GM18499 (cell line): ENCODE measurements around the gene TCP1.
"Not testable (repeated sequence)": the region's sequence is repeated elsewhere in the genome, so short reads cannot be mapped to it uniquely, and the experiment has no call there.

Experiments used
- ATAC-seq: cut with Tn5 transposase; IDR thresholded peaks from one replicate; pipeline ENCODE4 v1.9.1; 2021; ENCODE audit warnings: moderate number of reproducible peaks; ENCODE audit not compliant: insufficient read depth, unreplicated experiment

Gene TCP1

GRCh38 chr6:159817951-159818739 is 28.7 kb upstream of the TCP1 start:
- no peak for ATAC-seq

- not testable (repeated sequence) for ATAC-seq
These were observed 27.4 kb upstream of the TCP1 start for GRCh38 chr6:159816775-159817174.

DNA sequence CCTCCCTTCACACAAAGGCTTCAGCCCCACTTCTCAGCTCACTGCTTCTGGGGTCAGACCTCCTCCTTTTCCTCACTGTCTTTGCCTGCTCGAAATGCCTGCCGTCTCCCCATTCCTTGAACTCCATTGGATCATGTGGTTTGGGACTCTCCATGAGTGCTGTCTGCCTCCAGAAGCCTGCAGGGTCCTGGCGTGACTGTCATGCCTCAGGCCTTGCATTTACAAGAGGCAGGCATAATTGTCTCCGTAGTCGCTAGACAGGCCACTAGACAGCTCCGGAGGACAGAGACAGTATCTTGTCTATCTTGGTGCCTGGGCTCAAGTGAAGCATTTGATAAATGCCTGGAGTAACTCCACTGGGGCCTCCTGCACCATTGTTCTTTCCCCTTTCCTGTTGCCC is 26.0 kb upstream of the TCP1 start:
- ATAC-seq: no peak

DNA sequence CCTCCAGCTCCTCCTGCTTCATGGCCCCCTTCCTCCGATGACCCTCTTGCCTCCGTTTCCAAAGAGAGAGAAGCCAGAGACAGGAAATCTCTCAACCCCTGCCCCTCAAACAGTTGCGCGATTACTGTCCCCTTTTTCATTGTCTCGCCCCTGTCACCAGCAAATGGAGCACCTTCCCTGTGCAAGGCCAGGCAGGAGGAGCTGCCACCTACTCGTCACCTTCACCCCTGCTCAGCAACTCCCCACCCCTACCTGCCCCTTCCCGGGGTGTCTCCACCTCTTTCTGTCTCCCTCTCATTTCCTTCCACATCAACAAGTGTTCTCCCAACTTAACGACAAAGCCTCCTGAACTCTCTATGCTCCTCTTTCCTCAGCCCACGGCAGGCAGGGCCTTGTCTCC is 24.4 kb upstream of the TCP1 start:
- ATAC-seq: no peak

- ATAC-seq: no peak
These were observed 19.7 kb upstream of the TCP1 start for GRCh38 chr6:159809149-159809548.

DNA sequence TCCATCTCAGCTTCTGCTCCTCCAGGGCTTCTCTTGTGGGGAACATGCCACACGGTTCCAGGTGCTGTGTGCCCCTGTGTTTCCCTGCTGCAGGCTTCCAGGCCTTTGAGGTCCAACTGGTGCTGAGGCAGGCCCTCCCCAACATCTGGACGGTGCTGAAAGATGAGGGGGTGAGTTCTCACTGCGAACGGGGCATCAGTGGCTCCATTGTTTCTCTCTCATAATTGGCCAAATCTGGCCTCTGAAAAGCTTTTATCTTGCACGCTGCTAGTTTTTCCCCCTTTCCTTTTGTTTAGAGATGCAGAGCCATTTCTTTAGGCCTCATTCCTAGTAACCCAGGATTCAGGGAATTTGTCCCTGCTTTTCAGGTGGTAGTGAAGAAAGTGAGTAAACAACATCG is 19.2 kb upstream of the TCP1 start:
- ATAC-seq: no peak

GRCh38 chr6:159807150-159807858 is 17.9 kb upstream of the TCP1 start:
- ATAC-seq: no peak

GRCh38 chr6:159806021-159806458 is 16.6 kb upstream of the TCP1 start:
- ATAC-seq: no peak

- ATAC-seq: no peak
These were observed 16.1 kb upstream of the TCP1 start for GRCh38 chr6:159805440-159806020.

DNA sequence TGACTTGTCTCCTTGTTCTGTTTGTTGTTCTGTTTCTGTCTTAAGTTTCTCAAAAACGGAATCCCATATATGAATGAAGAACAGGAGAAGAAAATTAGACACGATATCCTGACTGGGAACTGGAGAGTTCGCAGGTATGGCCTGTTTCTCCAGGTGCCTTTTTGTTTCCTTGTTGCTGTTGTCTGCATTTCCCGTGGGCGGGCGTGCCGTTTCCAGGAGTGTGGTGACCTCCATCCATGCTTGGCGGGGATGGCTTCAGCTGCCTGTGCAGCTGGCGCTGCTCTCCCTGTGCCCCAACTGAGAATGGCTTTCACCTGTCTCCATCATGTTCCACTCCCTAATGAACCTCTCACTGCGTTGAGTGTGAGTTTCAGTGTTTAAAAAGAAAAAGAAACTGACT is 15.1 kb upstream of the TCP1 start:
- no peak for ATAC-seq

DNA sequence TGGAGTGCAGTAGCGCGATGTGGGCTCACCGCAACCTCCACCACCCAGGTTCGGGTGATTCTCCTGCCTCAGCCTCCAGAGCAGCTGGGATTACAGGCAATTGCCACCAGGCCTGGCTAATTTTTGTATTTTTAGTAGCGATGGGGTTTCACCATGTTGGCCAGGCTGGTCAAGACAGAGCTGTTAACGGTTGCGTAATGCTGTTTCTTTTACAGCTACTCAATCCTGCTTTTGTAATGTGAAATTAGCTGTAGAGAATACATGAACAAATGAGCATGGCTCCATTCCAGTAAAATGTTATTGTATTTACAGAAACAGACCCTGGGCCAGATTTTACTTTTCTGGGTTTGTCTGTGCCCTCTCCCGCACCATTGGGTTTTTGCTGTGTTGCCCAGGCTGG is 12.5 kb upstream of the TCP1 start:
- no peak for ATAC-seq

GRCh38 chr6:159800141-159800865 is 10.9 kb upstream of the TCP1 start, which contains the start of gene PNLDC1:
Gene PNLDC1 (plus strand): TSS chr6:159800276. CDS start chr6:159800308, 32 bp downstream.
- no peak for ATAC-seq

DNA sequence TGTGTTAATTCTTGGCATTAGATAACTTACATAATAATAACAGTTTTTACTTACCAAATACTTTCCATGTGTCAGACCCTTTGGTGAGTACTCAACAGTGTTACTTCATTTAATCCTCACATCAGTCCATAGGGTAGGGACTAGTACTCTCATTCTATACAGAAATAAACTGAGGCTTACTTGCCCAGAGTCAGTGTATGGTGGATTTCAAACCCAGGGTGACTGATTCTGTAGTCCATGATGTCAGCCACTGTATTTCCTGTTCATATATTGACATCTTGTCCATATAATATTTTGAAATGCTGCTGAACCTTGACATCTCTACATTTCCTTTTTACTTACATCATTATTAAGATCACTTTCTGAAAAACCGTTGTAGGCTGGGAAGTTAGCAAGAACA is 8.2 kb upstream of the TCP1 start:
- no peak for ATAC-seq

DNA sequence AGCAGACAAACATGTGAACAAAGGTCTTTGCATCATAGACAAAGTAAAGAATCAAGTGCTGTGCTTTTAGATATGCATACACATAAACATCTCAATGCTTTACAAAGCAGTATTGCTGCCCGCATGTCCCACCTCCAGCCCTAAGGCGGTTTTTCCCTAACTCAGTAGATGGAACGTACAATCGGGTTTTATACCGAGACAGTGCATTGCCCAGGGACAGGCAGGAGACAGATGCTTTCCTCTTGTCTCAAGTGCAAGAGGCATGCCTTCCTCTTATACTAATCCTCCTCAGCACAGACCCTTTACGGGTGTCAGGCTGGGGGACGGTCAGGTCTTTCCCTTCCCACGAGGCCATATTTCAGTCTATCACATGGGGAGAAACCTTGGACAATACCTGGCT is 5.6 kb upstream of the TCP1 start:
- ATAC-seq: not testable (repeated sequence)

DNA sequence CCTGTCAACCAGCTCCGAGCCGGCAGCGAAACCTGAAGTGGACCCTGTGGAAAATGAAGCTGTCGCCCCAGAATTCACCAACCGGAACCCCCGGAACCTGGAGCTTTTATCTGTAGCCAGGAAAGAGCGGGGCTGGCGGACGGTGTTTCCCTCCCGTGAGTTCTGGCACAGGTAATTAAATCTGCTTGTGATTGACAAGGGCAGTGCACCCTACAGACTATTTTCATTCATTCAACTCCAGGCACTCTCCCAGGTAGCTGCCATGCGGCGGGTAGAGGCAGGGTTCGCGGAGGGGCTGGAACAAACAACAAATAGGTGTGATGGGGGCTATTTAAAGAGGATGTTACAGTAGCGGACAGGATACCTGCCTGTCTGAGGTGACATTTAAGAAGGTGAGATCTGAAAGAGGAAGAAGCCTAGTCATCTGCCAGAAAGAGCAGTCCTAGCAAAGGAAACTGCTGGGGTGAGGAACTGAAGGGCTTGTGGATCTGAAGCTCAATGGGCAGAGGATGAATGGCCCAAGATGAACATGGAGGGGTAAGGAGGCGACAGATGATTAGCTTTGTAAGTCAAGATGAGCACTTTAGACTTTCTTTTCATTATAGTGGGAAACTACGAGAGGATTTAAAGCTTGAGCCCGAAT is 1.7 kb upstream of the TCP1 start:
- ATAC-seq: no peak

DNA sequence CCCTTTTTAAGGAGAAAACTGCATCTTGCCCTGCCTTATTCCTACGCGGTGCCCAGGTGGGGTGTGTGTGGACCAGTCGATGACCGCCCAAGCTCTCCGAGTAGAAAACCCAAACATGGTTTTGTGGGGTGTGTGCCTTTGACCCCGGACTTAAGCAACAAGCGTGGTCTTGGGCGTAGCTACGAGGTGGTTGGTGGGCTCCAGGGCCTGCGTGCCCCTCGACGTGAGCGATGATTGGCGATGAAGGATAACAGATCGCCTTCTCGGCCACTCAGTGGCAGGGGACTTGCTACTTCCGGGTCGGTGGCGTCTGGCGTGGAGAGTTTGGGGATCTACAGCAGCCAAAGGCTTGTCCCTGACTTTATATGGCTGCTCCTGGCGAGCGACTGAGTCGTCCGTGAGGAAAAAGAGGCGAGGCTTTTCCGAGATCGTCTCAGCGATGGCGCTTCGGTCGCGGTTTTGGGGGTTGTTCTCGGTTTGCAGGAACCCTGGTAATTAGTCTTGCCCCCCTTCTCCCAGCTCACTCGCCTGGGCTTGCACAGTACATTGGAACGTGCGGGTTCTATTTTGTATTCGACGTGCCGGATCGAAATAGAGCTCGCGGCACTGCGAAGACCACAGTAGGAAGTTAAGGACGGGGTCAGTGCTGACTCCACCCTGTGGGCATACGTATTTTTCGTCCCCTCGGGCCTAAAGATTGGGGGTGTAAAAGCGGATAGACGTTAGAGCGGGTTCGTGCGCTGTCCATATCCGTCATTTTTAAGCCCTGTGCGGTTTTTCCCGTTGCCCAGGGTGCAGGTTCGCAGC is 950 bp upstream of the TCP1 start, which contains the start of gene MRPL18:
MRPL18 (plus strand) TSS at position 319 of the 807 bp plus-strand sequence; CDS start at position 440, 121 bp downstream.
- peak; percentile 75 for ATAC-seq

- no peak for ATAC-seq
These were observed 537 bp downstream of the TCP1 start for GRCh38 chr6:159788753-159789376.

GRCh38 chr6:159788276-159788675 is 1.1 kb downstream of the TCP1 start:
- no peak for ATAC-seq
